Measurements from ENCODE around the gene GHDC.
"Not testable (repeated sequence)": the region's sequence is repeated elsewhere in the genome, so short reads cannot be mapped to it uniquely, and the experiment has no call there.

The GHDC gene

GRCh38 chr17:42193969-42194899 is at the start of gene GHDC:
TSS of gene GHDC (minus strand) at chr17:42194494. CDS start at chr17:42193581, 913 bp downstream.
- peak; percentile 26 to 92 (median 78) for DNase-seq

- no peak for DNase-seq
These were observed 49.2 kb upstream of the GHDC start for GRCh38 chr17:42243493-42243982.

- no peak for DNase-seq
These were observed 47.6 kb upstream of the GHDC start for GRCh38 chr17:42241871-42242270.

- not testable (repeated sequence) for DNase-seq
These were observed 46.6 kb upstream of the GHDC start for GRCh38 chr17:42240863-42241262.

GRCh38 chr17:42240201-42240600 is 45.9 kb upstream of the GHDC start:
- DNase-seq, result no peak

- not testable (repeated sequence) for DNase-seq
These were observed 45.3 kb upstream of the GHDC start for GRCh38 chr17:42239576-42239975.

- DNase-seq, result no peak
These were observed 42.5 kb upstream of the GHDC start for GRCh38 chr17:42236760-42237159.

- no peak for DNase-seq
These were observed 39.7 kb upstream of the GHDC start for GRCh38 chr17:42233994-42234393.

GRCh38 chr17:42233156-42233555 is 38.9 kb upstream of the GHDC start:
- no peak for DNase-seq

- DNase-seq, result no peak
These were observed 35.9 kb upstream of the GHDC start for GRCh38 chr17:42230225-42230624.

GRCh38 chr17:42227849-42228700 is 33.8 kb upstream of the GHDC start:
- no peak for DNase-seq

- no peak for DNase-seq
These were observed 31.4 kb upstream of the GHDC start for GRCh38 chr17:42225646-42226045.

- no peak for DNase-seq
These were observed 30.4 kb upstream of the GHDC start for GRCh38 chr17:42224651-42225050.

- DNase-seq, result peak in 15 of 58 donors; percentile 0 to 38 (median 10)
These were observed 27.8 kb upstream of the GHDC start for GRCh38 chr17:42221886-42222745.

GRCh38 chr17:42219280-42219679 is 25.0 kb upstream of the GHDC start:
- DNase-seq, result not testable (repeated sequence)

GRCh38 chr17:42214156-42214555 is 19.9 kb upstream of the GHDC start:
- DNase-seq, result no peak

GRCh38 chr17:42212382-42212781 is 18.1 kb upstream of the GHDC start:
- no peak for DNase-seq

GRCh38 chr17:42211921-42212341 is 17.6 kb upstream of the GHDC start:
- DNase-seq, result peak in 51 of 58 donors; percentile 8 to 85 (median 59)

- DNase-seq, result no peak
These were observed 15.8 kb upstream of the GHDC start for GRCh38 chr17:42210046-42210445.

GRCh38 chr17:42206153-42206612 is 11.9 kb upstream of the GHDC start:
- DNase-seq, result not testable (repeated sequence)

GRCh38 chr17:42203354-42203753 is 9.1 kb upstream of the GHDC start:
- no peak for DNase-seq

All from anterior cingulate cortex (tissue), 58 donors.